ENCODE measurements around the gene NSRP1.

NSRP1 gene

GRCh38 chr17:30217054-30217453 lies 100.4 kb downstream of the NSRP1 start:
- no peaks in the 10 kb centered on the region for H3K79me2 ChIP-seq (ENCODE audit: control insufficient read depth, low read length)
- no peaks in the 10 kb centered on the region for H4K20me1 ChIP-seq (ENCODE audit: control insufficient read depth, insufficient read depth, low read depth, low read length)
- no peaks in the 10 kb centered on the region for H3K36me3 ChIP-seq (ENCODE audit: control insufficient read depth, low read length)

GRCh38 chr17:30217746-30218245 lies 101.2 kb downstream of the NSRP1 start:
- H3K9me2 ChIP-seq (replicated peaks; ENCODE audit: control insufficient read depth, low read length): no peaks in the 10 kb centered on the region
- H3F3A ChIP-seq (ENCODE audit: control insufficient read depth, insufficient read depth): no peaks in the 10 kb centered on the region
- H3K36me3 ChIP-seq (ENCODE audit: control insufficient read depth, low read length): no peaks in the 10 kb centered on the region
- peaks cover 7% of the 10 kb centered on the region; the same call in 1 of the 2 replicates for H3K27me3 ChIP-seq (ENCODE audit: control insufficient read depth, low read length)
- no peaks in the 10 kb centered on the region for H3K4me1 ChIP-seq (ENCODE audit: control insufficient read depth, low read length)
- no peaks in the 10 kb centered on the region for H3K9me3 ChIP-seq (ENCODE audit: control insufficient read depth, insufficient read depth, low read length)
- H3K4me3 ChIP-seq (ENCODE audit: low read length): no peak overlapping the region
- no peaks in the 10 kb centered on the region for H3K79me2 ChIP-seq (ENCODE audit: control insufficient read depth, low read length)
- H4K20me1 ChIP-seq (ENCODE audit: control insufficient read depth, insufficient read depth, low read depth, low read length): no peaks in the 10 kb centered on the region
- H3K27ac ChIP-seq (ENCODE audit: low read depth, low read length): no peak overlapping the region
- TF ChIP-seq EZH2phosphoT487 (IDR thresholded peaks at IDR 0.05; ENCODE audit: borderline replicate concordance, low read length) (no peak), CTCF (IDR thresholded peaks at IDR 0.05; ENCODE audit: low read depth, low read length, poor library complexity, severe bottlenecking) (no peak)
- H3K4me2 ChIP-seq (ENCODE audit: low read length): no peak overlapping the region

More at GRCh38 chr17:30217054-30217453, 100.4 kb downstream of the NSRP1 start:
- peaks cover 9% of the 10 kb centered on the region; the same call in 1 of the 2 replicates for H3K27me3 ChIP-seq (ENCODE audit: control insufficient read depth, low read length)
- no peaks in the 10 kb centered on the region for H3F3A ChIP-seq (ENCODE audit: control insufficient read depth, insufficient read depth)
- no peaks in the 10 kb centered on the region for H3K4me1 ChIP-seq (ENCODE audit: control insufficient read depth, low read length)
- H3K4me2 ChIP-seq (ENCODE audit: low read length): no peak overlapping the region
- no peak overlapping the region for H3K27ac ChIP-seq (ENCODE audit: low read depth, low read length)
- H3K4me3 ChIP-seq (ENCODE audit: low read length): no peak overlapping the region
- no peaks in the 10 kb centered on the region for H3K9me2 ChIP-seq (replicated peaks; ENCODE audit: control insufficient read depth, low read length)
- TF ChIP-seq EZH2phosphoT487 (IDR thresholded peaks at IDR 0.05; ENCODE audit: borderline replicate concordance, low read length): no peak
- TF ChIP-seq CTCF (IDR thresholded peaks at IDR 0.05; ENCODE audit: low read depth, low read length, poor library complexity, severe bottlenecking): no peak
- H3K9me3 ChIP-seq (ENCODE audit: control insufficient read depth, insufficient read depth, low read length): no peaks in the 10 kb centered on the region

- H3K27ac ChIP-seq (ENCODE audit: low read depth, low read length): no peak overlapping the region
- H3K79me2 ChIP-seq (ENCODE audit: control insufficient read depth, low read length): no peaks in the 10 kb centered on the region
- H3K27me3 ChIP-seq (ENCODE audit: control insufficient read depth, low read length): peaks cover 5% of the 10 kb centered on the region; the same call in 1 of the 2 replicates
- H4K20me1 ChIP-seq (ENCODE audit: control insufficient read depth, insufficient read depth, low read depth, low read length): no peaks in the 10 kb centered on the region
- no peaks in the 10 kb centered on the region for H3F3A ChIP-seq (ENCODE audit: control insufficient read depth, insufficient read depth)
- TF ChIP-seq CTCF (IDR thresholded peaks at IDR 0.05; ENCODE audit: low read depth, low read length, poor library complexity, severe bottlenecking) (no peak), EZH2phosphoT487 (IDR thresholded peaks at IDR 0.05; ENCODE audit: borderline replicate concordance, low read length) (no peak)
- no peaks in the 10 kb centered on the region for H3K36me3 ChIP-seq (ENCODE audit: control insufficient read depth, low read length)
- H3K9me3 ChIP-seq (ENCODE audit: control insufficient read depth, insufficient read depth, low read length): no peaks in the 10 kb centered on the region
- H3K4me2 ChIP-seq (ENCODE audit: low read length): no peak overlapping the region
- H3K4me3 ChIP-seq (ENCODE audit: low read length): no peak overlapping the region
- H3K4me1 ChIP-seq (ENCODE audit: control insufficient read depth, low read length): no peaks in the 10 kb centered on the region
- no peaks in the 10 kb centered on the region for H3K9me2 ChIP-seq (replicated peaks; ENCODE audit: control insufficient read depth, low read length)
Observed at GRCh38 chr17:30218799-30219198, 102.2 kb downstream of the NSRP1 start.

Data from DOHH2 (cell line).